ENCODE measurements around the gene CTSW.
A peak's percentile ranks its signal among the peaks of the same experiment; 100 is the strongest.

CTSW gene

DNA sequence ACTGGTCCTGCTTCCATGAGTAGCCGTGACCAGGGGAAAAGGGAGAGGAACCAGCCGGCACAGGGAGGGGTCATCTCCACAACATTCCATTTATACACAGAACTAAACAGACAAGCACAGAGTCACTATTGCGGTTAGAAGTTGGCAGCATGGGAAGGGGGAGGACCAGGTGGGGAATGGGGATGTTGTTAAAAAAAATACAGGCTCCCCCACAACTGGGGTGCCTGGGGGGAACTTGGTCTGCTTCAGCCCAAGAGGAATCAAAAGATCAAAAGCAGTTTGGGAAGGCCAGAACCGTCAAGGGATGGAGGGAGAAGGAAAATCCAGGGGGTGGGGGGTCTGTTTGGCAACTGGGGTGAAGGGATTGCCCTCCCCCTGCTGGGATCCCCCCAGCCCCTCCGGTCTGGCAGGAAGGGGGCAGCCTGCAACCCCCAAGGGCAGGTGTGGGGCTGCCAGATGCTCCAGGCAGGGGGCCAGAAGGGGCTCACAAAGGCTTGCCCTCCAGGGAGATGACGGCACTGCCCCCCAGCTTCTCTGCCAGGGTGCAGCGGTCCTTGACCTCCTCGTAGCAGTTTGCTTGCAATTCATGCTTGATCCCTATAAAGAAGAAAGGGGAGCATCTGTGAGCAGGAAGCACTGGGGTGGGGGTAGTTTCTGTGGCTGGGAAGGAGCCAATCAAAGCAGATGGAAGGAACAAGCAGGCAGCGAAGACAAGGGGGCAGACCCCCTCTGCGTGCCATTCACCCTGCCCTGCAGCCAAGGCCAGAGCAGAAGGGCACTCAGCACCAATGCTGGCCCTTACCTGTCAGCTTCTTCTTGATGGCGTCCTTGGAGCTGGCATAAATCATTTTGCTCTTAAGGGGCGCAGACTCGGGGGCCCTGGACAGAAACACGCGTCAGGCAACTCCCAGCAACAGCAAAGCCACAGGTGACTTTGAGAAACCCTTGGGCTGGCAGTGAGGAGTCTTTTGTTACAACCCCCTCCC lies 24.5 kb upstream of the CTSW start:
- H3K9ac ChIP-seq (ENCODE audit: low read length) = no peak overlapping the region

DNA sequence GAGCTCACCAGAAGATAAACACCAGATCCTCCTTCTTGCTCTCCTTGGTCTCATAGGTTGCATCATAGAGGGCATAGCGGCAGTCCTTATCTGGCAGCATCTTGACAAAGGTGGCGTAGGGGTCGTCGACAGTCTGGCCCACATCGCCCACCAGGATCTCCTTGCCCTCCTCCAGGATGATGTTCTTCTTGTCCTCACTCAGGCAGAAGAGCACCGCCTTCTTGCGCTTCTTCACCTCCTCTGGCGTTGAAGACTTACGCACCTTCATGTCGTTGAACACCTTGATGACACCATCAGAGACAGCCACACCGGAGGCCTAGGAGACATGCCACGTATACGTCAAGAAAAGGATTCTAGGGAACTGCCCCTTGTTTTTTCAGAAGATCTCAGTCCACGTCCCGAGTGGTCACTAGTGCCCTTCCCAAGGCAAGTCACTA lies 23.7 kb upstream of the CTSW start:
- Histone ChIP-seq H3K9ac (ENCODE audit: low read length) (peak overlapping the region; percentile 97), H3K9me2 (replicated peaks; ENCODE audit: insufficient read depth, low read length) (no peaks in the 10 kb centered on the region), H3K27me3 (ENCODE audit: low read length) (no peaks in the 10 kb centered on the region), H3F3A (ENCODE audit: insufficient read depth) (peaks cover 34% of the 10 kb centered on the region), H3K27ac (ENCODE audit: low read depth, low read length) (no peak overlapping the region), H3K79me2 (ENCODE audit: insufficient read depth, low read length) (peaks cover 31% of the 10 kb centered on the region), H3K4me3 (ENCODE audit: insufficient read depth, low read length, poor library complexity, severe bottlenecking) (peak overlapping the region; percentile 66), H4K20me1 (ENCODE audit: low read depth, low read length) (peaks cover 16% of the 10 kb centered on the region), H3K9me3 (ENCODE audit: insufficient read depth, low read length) (no peaks in the 10 kb centered on the region), H3K4me2 (ENCODE audit: low read depth, low read length, poor library complexity, severe bottlenecking) (peak overlapping the region; percentile 86), H3K36me3 (ENCODE audit: low read length) (peaks cover 24% of the 10 kb centered on the region), H2AFZ (ENCODE audit: low read depth, low read length, severe bottlenecking) (no peak overlapping the region)
- TF ChIP-seq EZH2phosphoT487 (conservative IDR thresholded peaks at IDR 0.05; ENCODE audit: low read length) = no peak
- TF ChIP-seq, protein P1, sequence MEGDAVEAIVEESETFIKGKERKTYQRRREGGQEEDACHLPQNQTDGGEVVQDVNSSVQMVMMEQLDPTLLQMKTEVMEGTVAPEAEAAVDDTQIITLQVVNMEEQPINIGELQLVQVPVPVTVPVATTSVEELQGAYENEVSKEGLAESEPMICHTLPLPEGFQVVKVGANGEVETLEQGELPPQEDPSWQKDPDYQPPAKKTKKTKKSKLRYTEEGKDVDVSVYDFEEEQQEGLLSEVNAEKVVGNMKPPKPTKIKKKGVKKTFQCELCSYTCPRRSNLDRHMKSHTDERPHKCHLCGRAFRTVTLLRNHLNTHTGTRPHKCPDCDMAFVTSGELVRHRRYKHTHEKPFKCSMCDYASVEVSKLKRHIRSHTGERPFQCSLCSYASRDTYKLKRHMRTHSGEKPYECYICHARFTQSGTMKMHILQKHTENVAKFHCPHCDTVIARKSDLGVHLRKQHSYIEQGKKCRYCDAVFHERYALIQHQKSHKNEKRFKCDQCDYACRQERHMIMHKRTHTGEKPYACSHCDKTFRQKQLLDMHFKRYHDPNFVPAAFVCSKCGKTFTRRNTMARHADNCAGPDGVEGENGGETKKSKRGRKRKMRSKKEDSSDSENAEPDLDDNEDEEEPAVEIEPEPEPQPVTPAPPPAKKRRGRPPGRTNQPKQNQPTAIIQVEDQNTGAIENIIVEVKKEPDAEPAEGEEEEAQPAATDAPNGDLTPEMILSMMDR (IDR thresholded peaks at IDR 0.05; ENCODE audit: insufficient read depth, low read length, poor library complexity, severe bottlenecking) = no peak

More for the DNA sequence above, 24.5 kb upstream of the CTSW start:
- H3K27me3 ChIP-seq (ENCODE audit: low read length) = no peaks in the 10 kb centered on the region
- peaks cover 16% of the 10 kb centered on the region for H4K20me1 ChIP-seq (ENCODE audit: low read depth, low read length)
- H2AFZ ChIP-seq (ENCODE audit: low read depth, low read length, severe bottlenecking) = no peak overlapping the region
- H3K4me2 ChIP-seq (ENCODE audit: low read depth, low read length, poor library complexity, severe bottlenecking) = no peak overlapping the region
- peaks cover 28% of the 10 kb centered on the region for H3K79me2 ChIP-seq (ENCODE audit: insufficient read depth, low read length)
- H3K9me3 ChIP-seq (ENCODE audit: insufficient read depth, low read length) = no peaks in the 10 kb centered on the region
- peaks cover 24% of the 10 kb centered on the region for H3K36me3 ChIP-seq (ENCODE audit: low read length)
- H3F3A ChIP-seq (ENCODE audit: insufficient read depth) = peaks cover 34% of the 10 kb centered on the region
- no peak overlapping the region for H3K4me3 ChIP-seq (ENCODE audit: insufficient read depth, low read length, poor library complexity, severe bottlenecking)
- TF ChIP-seq EZH2phosphoT487 (conservative IDR thresholded peaks at IDR 0.05; ENCODE audit: low read length) = no peak
- TF ChIP-seq, protein P1 (IDR thresholded peaks at IDR 0.05; ENCODE audit: insufficient read depth, low read length, poor library complexity, severe bottlenecking) = no peak
- H3K27ac ChIP-seq (ENCODE audit: low read depth, low read length) = no peak overlapping the region
- H3K9me2 ChIP-seq (replicated peaks; ENCODE audit: insufficient read depth, low read length) = no peaks in the 10 kb centered on the region

DNA sequence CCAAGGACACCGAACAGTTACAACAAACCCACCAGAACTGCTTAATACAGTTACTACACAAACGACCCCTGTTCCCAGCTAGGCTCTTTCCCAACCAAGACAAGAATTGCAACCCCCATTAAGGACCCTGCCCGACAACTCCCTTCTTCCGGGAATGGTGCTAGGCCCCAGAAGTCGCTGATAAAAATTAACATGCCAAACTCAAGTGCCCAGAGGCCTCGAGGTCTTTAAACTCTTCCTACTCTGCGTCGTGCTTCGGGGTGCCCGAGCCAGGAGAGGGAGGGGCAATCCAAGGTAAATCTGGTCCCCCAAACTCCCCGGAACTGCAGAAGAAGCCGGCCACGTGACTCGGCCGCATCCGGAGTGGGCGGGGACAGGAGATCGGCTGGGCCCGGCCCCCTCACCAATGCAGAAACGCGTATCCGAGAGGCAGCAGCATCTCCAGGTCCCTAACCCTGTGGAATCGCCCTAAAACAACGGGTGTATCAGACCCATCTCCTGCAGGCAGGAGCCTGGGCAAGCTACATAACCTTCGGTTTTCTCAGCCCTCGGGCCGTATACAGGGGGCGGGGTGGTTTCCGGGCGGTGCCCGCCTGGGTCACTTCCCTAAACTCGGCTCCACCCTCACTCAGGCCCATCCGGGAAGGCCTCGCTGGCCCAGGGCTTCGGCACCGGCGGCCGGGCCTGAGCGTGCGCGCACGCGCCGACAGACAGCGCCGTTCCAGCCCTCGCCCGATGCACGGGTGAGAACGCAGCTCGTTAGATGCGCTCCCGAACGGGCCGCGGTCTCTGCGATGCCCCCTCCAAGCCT lies 22.7 kb upstream of the CTSW start:
- peaks cover 41% of the 10 kb centered on the region for H3K79me2 ChIP-seq (ENCODE audit: insufficient read depth, low read length)
- H3K4me2 ChIP-seq (ENCODE audit: low read depth, low read length, poor library complexity, severe bottlenecking) = peak overlapping the region; percentile 86
- peaks cover 34% of the 10 kb centered on the region for H3F3A ChIP-seq (ENCODE audit: insufficient read depth)
- no peak overlapping the region for H2AFZ ChIP-seq (ENCODE audit: low read depth, low read length, severe bottlenecking)
- no peaks in the 10 kb centered on the region for H3K27me3 ChIP-seq (ENCODE audit: low read length)
- no peaks in the 10 kb centered on the region for H3K9me3 ChIP-seq (ENCODE audit: insufficient read depth, low read length)
- no peak for TF ChIP-seq EZH2phosphoT487 (conservative IDR thresholded peaks at IDR 0.05; ENCODE audit: low read length)
- TF ChIP-seq, protein P1 (IDR thresholded peaks at IDR 0.05; ENCODE audit: insufficient read depth, low read length, poor library complexity, severe bottlenecking) = no peak
- H3K9me2 ChIP-seq (replicated peaks; ENCODE audit: insufficient read depth, low read length) = no peaks in the 10 kb centered on the region
- H3K36me3 ChIP-seq (ENCODE audit: low read length) = peaks cover 24% of the 10 kb centered on the region
- peak overlapping the region; percentile 90 for H3K27ac ChIP-seq (ENCODE audit: low read depth, low read length)
- H3K9ac ChIP-seq (ENCODE audit: low read length) = peak overlapping the region; percentile 97
- H4K20me1 ChIP-seq (ENCODE audit: low read depth, low read length) = peaks cover 16% of the 10 kb centered on the region
- peak overlapping the region; percentile 66 for H3K4me3 ChIP-seq (ENCODE audit: insufficient read depth, low read length, poor library complexity, severe bottlenecking)

All from SU-DHL-6 (cell line).